ENCODE results near the gene TAOK3. TPM values are rescaled to one million over a fixed set of nuclear protein-coding genes. Genes with fewer than 3 reads are reported as not detected.

TAOK3 gene
- total RNA-seq, 2 donors from 2014 or later: 39.5 to 50.5 TPM

- DNase-seq: no peak
- H3K27ac ChIP-seq: no peak overlapping the region
- H3K9me3 ChIP-seq: no peaks in the 10 kb centered on the region
- intact Hi-C loops (cut with DNase I): no loop called here
- no peaks in the 10 kb centered on the region for H3K4me1 ChIP-seq
- H3K4me3 ChIP-seq: no peak overlapping the region
- H3K27me3 ChIP-seq: no peaks in the 10 kb centered on the region
- H3K9ac ChIP-seq (ENCODE audit: low read depth in 2 of 2, low read length in 2 of 2): no peak overlapping the region
- no peaks in the 10 kb centered on the region for H3K36me3 ChIP-seq
- no peak for TF ChIP-seq CTCF (IDR thresholded peaks at IDR 0.05)
Measured at GRCh38 chr12:118271770-118272417, 100.8 kb downstream of the TAOK3 start.

- Histone ChIP-seq H3K9me3 (no peaks in the 10 kb centered on the region), H3K27me3 (no peaks in the 10 kb centered on the region), H3K27ac (no peak overlapping the region), H3K4me3 (no peak overlapping the region), H3K4me1 (no peaks in the 10 kb centered on the region), H3K36me3 (no peaks in the 10 kb centered on the region), H3K9ac (ENCODE audit: low read depth in 2 of 2, low read length in 2 of 2) (no peak overlapping the region)
- no peak for DNase-seq
- no peak for TF ChIP-seq CTCF (IDR thresholded peaks at IDR 0.05)
- intact Hi-C loops (cut with DNase I): no loop called here
Measured at GRCh38 chr12:118271183-118271582, 101.5 kb downstream of the TAOK3 start.

- intact Hi-C loops (cut with DNase I): no loop called here
- no peak overlapping the region for H3K9ac ChIP-seq (ENCODE audit: low read depth in 2 of 2, low read length in 2 of 2)
- DNase-seq: no peak
- H3K4me1 ChIP-seq: no peaks in the 10 kb centered on the region
- H3K9me3 ChIP-seq: no peaks in the 10 kb centered on the region
- H3K4me3 ChIP-seq: no peak overlapping the region
- no peak for TF ChIP-seq CTCF (IDR thresholded peaks at IDR 0.05)
- no peaks in the 10 kb centered on the region for H3K27me3 ChIP-seq
- no peaks in the 10 kb centered on the region for H3K36me3 ChIP-seq
- H3K27ac ChIP-seq: no peak overlapping the region
Measured at GRCh38 chr12:118269806-118270205, 102.9 kb downstream of the TAOK3 start.

GRCh38 chr12:118259079-118259478 lies 113.6 kb downstream of the TAOK3 start:
- H3K27ac ChIP-seq: no peak overlapping the region

GRCh38 chr12:118256352-118256751 lies 116.4 kb downstream of the TAOK3 start:
- no peaks in the 10 kb centered on the region for H3K36me3 ChIP-seq
- DNase-seq: no peak
- no peaks in the 10 kb centered on the region for H3K27me3 ChIP-seq
- no peaks in the 10 kb centered on the region for H3K9me3 ChIP-seq
- no peak for TF ChIP-seq CTCF (IDR thresholded peaks at IDR 0.05)
- no peak overlapping the region for H3K9ac ChIP-seq (ENCODE audit: low read depth in 2 of 2, low read length in 2 of 2)
- intact Hi-C loops (cut with DNase I): no loop called here
- no peak overlapping the region for H3K27ac ChIP-seq
- H3K4me3 ChIP-seq: no peak overlapping the region
- no peaks in the 10 kb centered on the region for H3K4me1 ChIP-seq

More at GRCh38 chr12:118259079-118259478, 113.6 kb downstream of the TAOK3 start:
- H3K9me3 ChIP-seq: no peaks in the 10 kb centered on the region
- no peaks in the 10 kb centered on the region for H3K27me3 ChIP-seq
- DNase-seq: no peak
- no peak overlapping the region for H3K9ac ChIP-seq (ENCODE audit: low read depth in 2 of 2, low read length in 2 of 2)
- no peak for TF ChIP-seq CTCF (IDR thresholded peaks at IDR 0.05)
- H3K36me3 ChIP-seq: no peaks in the 10 kb centered on the region
- H3K4me3 ChIP-seq: no peak overlapping the region
- no peaks in the 10 kb centered on the region for H3K4me1 ChIP-seq
- intact Hi-C loops (cut with DNase I): no loop called here

Data from colonic mucosa (tissue), 4 donors.